Testis (tissue), 2 donors: ENCODE results near the gene PFKP.

Source experiments
- POLR2A ChIP-seq: fragments of 450-650 bp; IDR thresholded peaks from one replicate; pipeline ENCODE4 v1.6.1; 2017; ENCODE audit warnings: antibody characterized with exemption, mild to moderate bottlenecking, moderate library complexity
- TF ChIP-seq, protein P1 (sequence below), 3 experiments: fragments of 450-650 bp in 2 of 3; fragments of 200-600 bp in 1 of 3; sonication (generic) in 1 of 3; IDR thresholded peaks; one replicate each; pipeline ENCODE4 v1.5.1; 2016 to 2019; ENCODE audit warnings: antibody characterized with exemption in 3 of 3, mild to moderate bottlenecking in 2 of 3, moderate library complexity in 1 of 3

DNA sequence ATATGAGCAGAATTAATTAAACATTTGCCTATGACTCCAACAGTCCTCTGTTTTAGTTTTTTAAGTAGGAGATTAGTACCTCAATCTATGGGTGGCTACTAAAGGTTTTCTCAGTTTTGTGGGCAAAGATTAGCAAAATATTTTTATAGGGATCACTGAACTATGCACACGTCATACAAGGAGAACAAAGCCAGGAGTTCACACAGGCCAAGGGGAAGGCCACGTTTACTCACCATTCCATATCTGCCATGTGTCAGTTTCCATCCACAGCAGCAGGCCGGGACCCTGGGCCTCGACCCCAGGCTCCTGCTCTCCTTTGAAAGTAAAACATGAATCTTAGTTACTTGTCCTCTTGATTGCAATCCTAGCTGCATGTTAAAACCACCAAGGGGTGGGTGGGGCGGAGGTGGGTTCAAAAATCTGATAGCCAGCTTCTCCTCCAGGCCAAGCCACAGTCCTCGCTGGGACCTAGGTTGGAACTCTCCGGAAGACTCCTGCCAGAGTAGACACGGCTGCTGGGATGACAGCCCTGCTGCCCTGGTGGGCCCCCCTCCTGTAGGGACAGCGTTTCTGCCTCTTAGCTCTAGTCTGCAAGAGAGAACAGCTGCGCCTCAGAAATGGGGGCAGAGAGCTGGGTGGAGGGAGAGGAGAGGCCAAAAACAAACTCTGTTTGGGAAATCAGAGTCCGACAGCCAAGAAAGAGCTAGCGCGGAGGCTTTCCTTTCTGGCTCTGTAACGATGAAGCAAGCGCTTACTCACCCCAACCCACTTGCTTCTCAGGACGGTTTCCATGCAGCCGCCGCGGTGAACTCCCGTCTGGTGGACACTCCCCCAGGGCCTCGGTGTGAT is 69.6 kb downstream of the PFKP start:
- TF ChIP-seq, protein P1, sequence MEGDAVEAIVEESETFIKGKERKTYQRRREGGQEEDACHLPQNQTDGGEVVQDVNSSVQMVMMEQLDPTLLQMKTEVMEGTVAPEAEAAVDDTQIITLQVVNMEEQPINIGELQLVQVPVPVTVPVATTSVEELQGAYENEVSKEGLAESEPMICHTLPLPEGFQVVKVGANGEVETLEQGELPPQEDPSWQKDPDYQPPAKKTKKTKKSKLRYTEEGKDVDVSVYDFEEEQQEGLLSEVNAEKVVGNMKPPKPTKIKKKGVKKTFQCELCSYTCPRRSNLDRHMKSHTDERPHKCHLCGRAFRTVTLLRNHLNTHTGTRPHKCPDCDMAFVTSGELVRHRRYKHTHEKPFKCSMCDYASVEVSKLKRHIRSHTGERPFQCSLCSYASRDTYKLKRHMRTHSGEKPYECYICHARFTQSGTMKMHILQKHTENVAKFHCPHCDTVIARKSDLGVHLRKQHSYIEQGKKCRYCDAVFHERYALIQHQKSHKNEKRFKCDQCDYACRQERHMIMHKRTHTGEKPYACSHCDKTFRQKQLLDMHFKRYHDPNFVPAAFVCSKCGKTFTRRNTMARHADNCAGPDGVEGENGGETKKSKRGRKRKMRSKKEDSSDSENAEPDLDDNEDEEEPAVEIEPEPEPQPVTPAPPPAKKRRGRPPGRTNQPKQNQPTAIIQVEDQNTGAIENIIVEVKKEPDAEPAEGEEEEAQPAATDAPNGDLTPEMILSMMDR (IDR thresholded peaks at IDR 0.05) = no peak
- no peak for TF ChIP-seq POLR2A
